Measurements from ENCODE around the gene DLGAP4. TPM values are rescaled to one million over a fixed set of nuclear protein-coding genes. Genes with fewer than 3 reads are reported as not detected.

Gene DLGAP4
- polyA plus RNA-seq, 1 of the 3 experiments (the other 2 are of a cell fraction) = 31.2 TPM

- H3K4me1 ChIP-seq (ENCODE audit: control insufficient read depth in 1 of 2, insufficient read depth in 2 of 2, low read depth in 1 of 2, low read length in 1 of 2) = no peaks in the 10 kb centered on the region
- H3K9ac ChIP-seq = no peak overlapping the region
- WGBS (ENCODE audit: low lambda C conversion rate) = 83% methylated on average over 12 of the region's 15 CpGs
- POLR2A ChIA-PET = no interaction called here
- H3K9me3 ChIP-seq = no peaks in the 10 kb centered on the region
- no peak overlapping the region for H2AFZ ChIP-seq (ENCODE audit: low read depth)
- no peaks in the 10 kb centered on the region for H3K9me2 ChIP-seq
- CTCF ChIA-PET = interaction anchor here (1.5 kb wide), 1 partner anchor 55 kb away, joined by 3 read pairs; the partner anchor contains the start of gene RAB5IF
- no peaks in the 10 kb centered on the region for H3F3A ChIP-seq (replicated peaks; ENCODE audit: insufficient read depth)
- H3K79me2 ChIP-seq (ENCODE audit: insufficient read depth) = no peaks in the 10 kb centered on the region
- no peaks in the 10 kb centered on the region for H3K27me3 ChIP-seq (ENCODE audit: insufficient read depth)
- H3K4me3 ChIP-seq (ENCODE audit: low read depth in 2 of 2, low read length in 1 of 2) = no peak overlapping the region
- H4K20me1 ChIP-seq (ENCODE audit: insufficient read depth) = no peaks in the 10 kb centered on the region; the same call in 1 of the 2 replicates
- H3K27ac ChIP-seq (ENCODE audit: low read depth in 2 of 2, low read length in 1 of 2) = no peak overlapping the region
- DNase-seq = no peak
- no peaks in the 10 kb centered on the region for H3K36me3 ChIP-seq (replicated peaks in 1 of 2; ENCODE audit: control insufficient read depth in 1 of 2, insufficient read depth in 2 of 2, low read length in 1 of 2)
- TF ChIP-seq YY1 (IDR thresholded peaks at IDR 0.05; ENCODE audit: low read depth) (no peak), NRF1 (IDR thresholded peaks at IDR 0.05; ENCODE audit: low read depth, low read length) (no peak), USF1 (IDR thresholded peaks at IDR 0.05; ENCODE audit: borderline replicate concordance, low read depth) (no peak), ELF1 (IDR thresholded peaks at IDR 0.05) (no peak), RCOR1 (IDR thresholded peaks at IDR 0.05; ENCODE audit: low read length) (no peak), FOSL2 (IDR thresholded peaks at IDR 0.05; ENCODE audit: borderline replicate concordance, low read depth) (no peak)
- H3K4me2 ChIP-seq = no peak overlapping the region
Observed at GRCh38 chr20:36550790-36551299, 244.7 kb downstream of the DLGAP4 start.

GRCh38 chr20:36555248-36555647 is 249.1 kb downstream of the DLGAP4 start:
- Histone ChIP-seq H3K27ac (ENCODE audit: low read depth in 2 of 2, low read length in 1 of 2) (no peak overlapping the region), H3K4me2 (no peak overlapping the region), H3K9me3 (no peaks in the 10 kb centered on the region), H4K20me1 (ENCODE audit: insufficient read depth) (no peaks in the 10 kb centered on the region), H3K9me2 (no peaks in the 10 kb centered on the region), H3K79me2 (ENCODE audit: insufficient read depth) (no peaks in the 10 kb centered on the region), H3K4me3 (ENCODE audit: low read depth in 2 of 2, low read length in 1 of 2) (no peak overlapping the region), H3K9ac (no peak overlapping the region), H3F3A (replicated peaks; ENCODE audit: insufficient read depth) (no peaks in the 10 kb centered on the region), H3K4me1 (ENCODE audit: control insufficient read depth in 1 of 2, insufficient read depth in 2 of 2, low read depth in 1 of 2, low read length in 1 of 2) (no peaks in the 10 kb centered on the region), H2AFZ (ENCODE audit: low read depth) (no peak overlapping the region), H3K36me3 (replicated peaks in 1 of 2; ENCODE audit: control insufficient read depth in 1 of 2, insufficient read depth in 2 of 2, low read length in 1 of 2) (no peaks in the 10 kb centered on the region), H3K27me3 (ENCODE audit: insufficient read depth) (no peaks in the 10 kb centered on the region)
- DNase-seq = no peak
- WGBS (ENCODE audit: low lambda C conversion rate) = 48% methylated on average over 2 of the region's 2 CpGs
- ChIA-PET CTCF (interaction anchor here (1.0 kb wide), 1 partner anchor 50 kb away, joined by 3 read pairs; no protein-coding TSS in a partner anchor), POLR2A (no interaction called here)
- TF ChIP-seq MXI1 (IDR thresholded peaks at IDR 0.05; ENCODE audit: low read depth, low read length) (no peak), SIN3A (IDR thresholded peaks at IDR 0.05; ENCODE audit: borderline replicate concordance, low read depth, low read length) (no peak), TAF1 (IDR thresholded peaks at IDR 0.05; ENCODE audit: borderline replicate concordance, low read depth, low read length) (no peak), TEAD4 (IDR thresholded peaks at IDR 0.05; ENCODE audit: borderline replicate concordance, insufficient read depth) (no peak), POLR2AphosphoS5 (IDR thresholded peaks at IDR 0.05; ENCODE audit: low read depth, low read length) (no peak), NRF1 (IDR thresholded peaks at IDR 0.05; ENCODE audit: low read depth, low read length) (no peak), EZH2phosphoT487 (IDR thresholded peaks at IDR 0.05; ENCODE audit: borderline replicate concordance, low read depth) (no peak), RCOR1 (IDR thresholded peaks at IDR 0.05; ENCODE audit: low read length) (no peak), EP300 (IDR thresholded peaks at IDR 0.05; ENCODE audit: borderline replicate concordance in 1 of 2, low read depth in 1 of 2, low read length in 1 of 2) (no peak)

All from SK-N-SH (cell line).